ENCODE data around the gene GALNT2. TPM values are rescaled to one million over a fixed set of nuclear protein-coding genes. Genes with fewer than 3 reads are reported as not detected.

GALNT2 gene
- total and polyA plus RNA-seq, 10 donors = 7.9 to 44.8 (median 36.9) TPM

DNA sequence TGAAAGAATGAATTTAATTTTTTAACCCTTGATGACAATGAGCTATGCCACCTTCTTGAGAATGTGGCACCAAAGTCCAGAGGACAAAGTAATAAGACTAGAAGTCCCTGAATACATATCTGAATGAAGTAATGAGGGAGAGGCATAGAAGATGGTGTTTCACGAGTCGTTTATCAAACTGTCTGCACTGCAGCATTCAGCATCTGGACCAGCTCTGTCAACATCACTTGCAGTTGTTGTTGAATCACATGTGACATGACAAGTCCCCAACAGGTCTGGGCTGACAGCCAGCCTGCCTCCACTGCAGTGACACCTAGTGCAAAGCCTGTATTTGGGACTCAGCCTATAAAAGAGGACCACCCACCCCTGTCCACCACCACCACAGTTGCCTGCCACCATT lies 17.3 kb upstream of the GALNT2 start:
- no peak for DNase-seq
- TF ChIP-seq, protein P1, sequence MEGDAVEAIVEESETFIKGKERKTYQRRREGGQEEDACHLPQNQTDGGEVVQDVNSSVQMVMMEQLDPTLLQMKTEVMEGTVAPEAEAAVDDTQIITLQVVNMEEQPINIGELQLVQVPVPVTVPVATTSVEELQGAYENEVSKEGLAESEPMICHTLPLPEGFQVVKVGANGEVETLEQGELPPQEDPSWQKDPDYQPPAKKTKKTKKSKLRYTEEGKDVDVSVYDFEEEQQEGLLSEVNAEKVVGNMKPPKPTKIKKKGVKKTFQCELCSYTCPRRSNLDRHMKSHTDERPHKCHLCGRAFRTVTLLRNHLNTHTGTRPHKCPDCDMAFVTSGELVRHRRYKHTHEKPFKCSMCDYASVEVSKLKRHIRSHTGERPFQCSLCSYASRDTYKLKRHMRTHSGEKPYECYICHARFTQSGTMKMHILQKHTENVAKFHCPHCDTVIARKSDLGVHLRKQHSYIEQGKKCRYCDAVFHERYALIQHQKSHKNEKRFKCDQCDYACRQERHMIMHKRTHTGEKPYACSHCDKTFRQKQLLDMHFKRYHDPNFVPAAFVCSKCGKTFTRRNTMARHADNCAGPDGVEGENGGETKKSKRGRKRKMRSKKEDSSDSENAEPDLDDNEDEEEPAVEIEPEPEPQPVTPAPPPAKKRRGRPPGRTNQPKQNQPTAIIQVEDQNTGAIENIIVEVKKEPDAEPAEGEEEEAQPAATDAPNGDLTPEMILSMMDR (IDR thresholded peaks at IDR 0.05 in 8 of 11, conservative IDR thresholded peaks at IDR 0.05 in 3 of 11) = no peak
- TF ChIP-seq POLR2AphosphoS5 (IDR thresholded peaks at IDR 0.05) = no peak
- no peak for TF ChIP-seq POLR2A (IDR thresholded peaks at IDR 0.05)
- Histone ChIP-seq H3K27ac (no peak overlapping the region), H3K36me3 (no peaks in the 10 kb centered on the region), H3K27me3 (replicated peaks in 1 of 7) (no peaks in the 10 kb centered on the region), H3K9me3 (no peaks in the 10 kb centered on the region), H3K4me3 (no peak overlapping the region), H3K4me1 (no peaks in the 10 kb centered on the region)
- WGBS, 5 donors = 84 to 92% (median 84%) methylated on average over 2 of the region's 2 CpGs
- intact Hi-C loops (cut with DNase I; ENCODE audit: low total_unique reads) = no loop called here

DNA sequence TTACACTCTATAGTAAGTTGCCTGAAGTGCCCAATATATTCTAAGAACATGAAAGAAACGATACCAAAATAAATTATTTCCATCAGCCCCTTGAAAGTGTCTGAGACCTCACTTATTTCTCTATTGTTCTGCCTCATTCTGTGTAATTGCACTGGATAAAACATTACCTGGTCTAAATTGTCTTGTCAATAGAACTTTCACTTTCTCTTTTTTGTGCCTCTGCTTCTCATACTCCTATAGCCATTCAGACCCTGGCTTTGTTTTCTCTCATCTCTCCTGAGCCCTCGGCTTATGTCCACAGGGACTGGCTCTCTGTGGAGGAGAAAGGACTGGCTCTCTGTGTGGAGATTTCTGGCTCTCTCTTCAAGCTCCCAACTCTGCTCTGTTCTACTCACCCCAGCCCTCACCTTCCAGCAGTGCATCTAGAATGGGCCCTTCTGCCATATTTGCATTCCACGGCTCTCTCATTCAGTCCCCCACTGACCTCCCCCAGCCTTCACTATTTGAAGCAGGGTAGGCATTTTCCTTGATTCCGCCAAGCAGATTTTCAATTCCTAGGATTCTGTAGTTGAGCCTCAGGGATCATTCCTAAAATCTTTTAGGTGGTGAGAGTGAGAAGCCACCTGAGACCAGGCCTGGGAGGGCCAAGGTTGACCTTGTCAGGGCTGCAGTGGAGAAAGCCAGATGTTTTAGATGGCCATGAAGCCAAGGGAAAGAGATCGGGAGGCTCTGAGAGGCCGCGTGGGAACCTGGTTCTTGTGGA lies 15.9 kb upstream of the GALNT2 start:
- Histone ChIP-seq H3K4me1 (no peaks in the 10 kb centered on the region), H3K27me3 (replicated peaks in 1 of 7) (no peaks in the 10 kb centered on the region), H3K27ac (no peak overlapping the region), H3K4me3 (no peak overlapping the region), H3K9me3 (no peaks in the 10 kb centered on the region), H3K36me3 (no peaks in the 10 kb centered on the region)
- intact Hi-C loops (cut with DNase I; ENCODE audit: low total_unique reads) = no loop called here
- no peak for DNase-seq
- TF ChIP-seq POLR2AphosphoS5 (IDR thresholded peaks at IDR 0.05) = no peak
- no peak for TF ChIP-seq POLR2A (IDR thresholded peaks at IDR 0.05)
- TF ChIP-seq, protein P1 (IDR thresholded peaks at IDR 0.05 in 8 of 11, conservative IDR thresholded peaks at IDR 0.05 in 3 of 11) = no peak
- WGBS, 5 donors = 77 to 91% (median 81%) methylated on average over 7 of the region's 7 CpGs

DNA sequence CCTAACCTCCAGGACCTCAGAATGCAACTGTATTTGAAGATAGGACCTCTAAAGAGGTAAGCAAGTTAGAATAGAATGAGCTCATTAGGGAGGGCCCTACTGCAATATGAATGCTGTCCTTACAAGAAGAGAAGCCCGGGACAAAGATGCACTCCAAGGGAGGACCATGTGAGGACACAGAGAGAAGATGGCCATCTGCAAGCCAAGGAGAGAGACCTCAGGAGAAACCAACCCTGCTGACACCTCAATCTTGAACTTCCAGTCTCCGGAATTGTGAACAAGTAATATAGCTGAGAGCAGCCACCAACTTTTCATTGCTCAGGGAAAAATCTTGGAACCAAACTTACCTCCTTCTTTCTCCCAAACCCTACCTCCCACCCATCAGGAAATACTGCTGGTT lies 15.0 kb upstream of the GALNT2 start:
- no peaks in the 10 kb centered on the region for H3K27me3 ChIP-seq (replicated peaks in 1 of 7)
- WGBS, 5 donors = 88 to 100% (median 95%) methylated on average over 2 of the region's 2 CpGs
- no peak for DNase-seq
- H3K27ac ChIP-seq = no peak overlapping the region
- H3K9me3 ChIP-seq = no peaks in the 10 kb centered on the region
- no peak overlapping the region for H3K4me3 ChIP-seq
- no peaks in the 10 kb centered on the region for H3K4me1 ChIP-seq
- no peaks in the 10 kb centered on the region for H3K36me3 ChIP-seq
- TF ChIP-seq POLR2AphosphoS5 (IDR thresholded peaks at IDR 0.05) (no peak), POLR2A (IDR thresholded peaks at IDR 0.05) (no peak)
- TF ChIP-seq, protein P1 (IDR thresholded peaks at IDR 0.05 in 8 of 11, conservative IDR thresholded peaks at IDR 0.05 in 3 of 11) = no peak
- intact Hi-C loops (cut with DNase I; ENCODE audit: low total_unique reads) = no loop called here

DNA sequence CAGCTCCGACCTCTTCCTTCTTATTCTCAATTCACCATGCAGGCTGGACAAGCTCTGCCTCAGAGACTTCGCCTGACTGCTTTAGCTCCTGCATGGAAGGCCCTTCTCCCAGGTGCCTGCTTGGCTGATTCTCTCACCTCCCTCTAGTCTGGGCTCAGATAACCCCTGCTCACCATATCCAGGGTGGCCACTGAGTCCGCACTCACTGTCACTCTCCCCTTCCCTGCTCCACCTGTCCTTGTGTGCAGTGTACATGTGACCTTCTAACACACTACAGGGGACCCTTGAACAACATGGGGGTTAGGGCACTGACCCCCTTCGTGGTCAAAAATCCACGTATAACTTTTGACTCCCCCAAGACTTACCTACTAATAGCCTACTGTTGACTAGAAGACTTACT lies 14.4 kb upstream of the GALNT2 start:
- H3K27me3 ChIP-seq (replicated peaks in 1 of 7) = no peaks in the 10 kb centered on the region
- no peaks in the 10 kb centered on the region for H3K9me3 ChIP-seq
- 79 to 91% (median 83%) methylated on average over 5 of the region's 5 CpGs for WGBS, 5 donors
- intact Hi-C loops (cut with DNase I; ENCODE audit: low total_unique reads) = no loop called here
- H3K27ac ChIP-seq = no peak overlapping the region
- no peaks in the 10 kb centered on the region for H3K36me3 ChIP-seq
- no peak for DNase-seq
- H3K4me3 ChIP-seq = no peak overlapping the region
- no peaks in the 10 kb centered on the region for H3K4me1 ChIP-seq
- TF ChIP-seq, protein P1 (IDR thresholded peaks at IDR 0.05 in 8 of 11, conservative IDR thresholded peaks at IDR 0.05 in 3 of 11) = no peak
- no peak for TF ChIP-seq POLR2A (IDR thresholded peaks at IDR 0.05)
- no peak for TF ChIP-seq POLR2AphosphoS5 (IDR thresholded peaks at IDR 0.05)

Measured in spleen (tissue), 11 donors.